HL-60 (cell line): ENCODE results near the gene PARD3.

Source experiments
- DNase-seq, 2 experiments: peaks; one replicate each; pipeline ENCODE4 v3.0.0-alpha.2; 2010 to 2020; ENCODE audit warnings: low read depth in 1 of 2, low spot score in 1 of 2
- H3K27ac ChIP-seq: fragments of 250-450 bp; sonication (Bioruptor Pico); replicated peaks from 2 replicates; pipeline ENCODE4 v1.5.1; 2020; ENCODE audit warnings: mild to moderate bottlenecking, moderate library complexity
- H3K27me3 ChIP-seq: fragments of 250-450 bp; sonication (Bioruptor Pico); 2 replicates; pipeline ENCODE4 v1.5.1; 2021; ENCODE audit warnings: mild to moderate bottlenecking, moderate library complexity; ENCODE audit not compliant: insufficient read depth, poor library complexity, severe bottlenecking
- H3K4me3 ChIP-seq: replicated peaks from 2 replicates; pipeline ENCODE4 v1.5.1; 2011; ENCODE audit warnings: mild to moderate bottlenecking, control low read depth, low read length; ENCODE audit not compliant: insufficient read depth
- GABPA ChIP-seq: IDR thresholded peaks from 2 replicates; pipeline ENCODE4 v1.6.1; 2012; ENCODE audit warnings: low read depth
- POLR2AphosphoS5 ChIP-seq: IDR thresholded peaks from 2 replicates; pipeline ENCODE4 v1.6.1; 2012; ENCODE audit warnings: low read depth
- REST ChIP-seq: IDR thresholded peaks from 2 replicates; pipeline ENCODE4 v1.6.1; 2012; ENCODE audit warnings: low read depth; ENCODE audit not compliant: insufficient replicate concordance
- SPI1 ChIP-seq: IDR thresholded peaks from 2 replicates; pipeline ENCODE4 v1.6.1; 2012; ENCODE audit warnings: low read depth, mild to moderate bottlenecking, borderline replicate concordance
- TF ChIP-seq, protein P1 (sequence below): IDR thresholded peaks from one replicate; pipeline ENCODE4 v1.5.1; 2011; ENCODE audit warnings: low read length, control low read depth, inconsistent platforms; ENCODE audit not compliant: insufficient read depth

The PARD3 gene

DNA sequence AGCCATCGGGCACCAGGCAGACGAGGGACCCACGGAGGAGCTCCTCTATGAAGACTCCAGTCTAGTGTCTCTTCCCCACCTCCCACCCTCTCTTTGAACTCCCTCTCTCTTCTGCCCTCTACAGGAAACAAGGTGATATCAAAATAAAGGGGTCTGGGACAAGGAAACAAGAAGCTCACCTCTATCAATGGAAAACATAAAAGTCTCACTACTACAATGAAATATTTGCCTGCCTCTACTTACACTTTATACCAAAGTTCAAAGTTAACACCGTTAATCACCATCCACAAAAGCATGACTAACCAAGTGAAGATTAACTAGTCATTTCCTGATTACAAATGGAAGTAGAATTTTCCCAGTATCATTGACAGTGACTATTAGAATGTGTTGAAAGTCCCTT, 82.2 kb downstream of the PARD3 start:
- H3K27me3 ChIP-seq = no peaks in the 10 kb centered on the region
- no peak overlapping the region for H3K27ac ChIP-seq
- no peak overlapping the region for H3K4me3 ChIP-seq
- no peak for DNase-seq
- no peak for TF ChIP-seq SPI1
- no peak for TF ChIP-seq REST
- TF ChIP-seq, protein P1, sequence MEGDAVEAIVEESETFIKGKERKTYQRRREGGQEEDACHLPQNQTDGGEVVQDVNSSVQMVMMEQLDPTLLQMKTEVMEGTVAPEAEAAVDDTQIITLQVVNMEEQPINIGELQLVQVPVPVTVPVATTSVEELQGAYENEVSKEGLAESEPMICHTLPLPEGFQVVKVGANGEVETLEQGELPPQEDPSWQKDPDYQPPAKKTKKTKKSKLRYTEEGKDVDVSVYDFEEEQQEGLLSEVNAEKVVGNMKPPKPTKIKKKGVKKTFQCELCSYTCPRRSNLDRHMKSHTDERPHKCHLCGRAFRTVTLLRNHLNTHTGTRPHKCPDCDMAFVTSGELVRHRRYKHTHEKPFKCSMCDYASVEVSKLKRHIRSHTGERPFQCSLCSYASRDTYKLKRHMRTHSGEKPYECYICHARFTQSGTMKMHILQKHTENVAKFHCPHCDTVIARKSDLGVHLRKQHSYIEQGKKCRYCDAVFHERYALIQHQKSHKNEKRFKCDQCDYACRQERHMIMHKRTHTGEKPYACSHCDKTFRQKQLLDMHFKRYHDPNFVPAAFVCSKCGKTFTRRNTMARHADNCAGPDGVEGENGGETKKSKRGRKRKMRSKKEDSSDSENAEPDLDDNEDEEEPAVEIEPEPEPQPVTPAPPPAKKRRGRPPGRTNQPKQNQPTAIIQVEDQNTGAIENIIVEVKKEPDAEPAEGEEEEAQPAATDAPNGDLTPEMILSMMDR = no peak
- TF ChIP-seq GABPA = no peak
- TF ChIP-seq POLR2AphosphoS5 = no peak

- no peak for DNase-seq
- no peaks in the 10 kb centered on the region for H3K27me3 ChIP-seq
- no peak for TF ChIP-seq GABPA
- no peak for TF ChIP-seq SPI1
- TF ChIP-seq POLR2AphosphoS5 = no peak
- no peak for TF ChIP-seq REST
- TF ChIP-seq, protein P1 = no peak
- H3K27ac ChIP-seq = no peak overlapping the region
- H3K4me3 ChIP-seq = no peak overlapping the region
Observed at GRCh38 chr10:34731885-34732701, 83.0 kb downstream of the PARD3 start.

DNA sequence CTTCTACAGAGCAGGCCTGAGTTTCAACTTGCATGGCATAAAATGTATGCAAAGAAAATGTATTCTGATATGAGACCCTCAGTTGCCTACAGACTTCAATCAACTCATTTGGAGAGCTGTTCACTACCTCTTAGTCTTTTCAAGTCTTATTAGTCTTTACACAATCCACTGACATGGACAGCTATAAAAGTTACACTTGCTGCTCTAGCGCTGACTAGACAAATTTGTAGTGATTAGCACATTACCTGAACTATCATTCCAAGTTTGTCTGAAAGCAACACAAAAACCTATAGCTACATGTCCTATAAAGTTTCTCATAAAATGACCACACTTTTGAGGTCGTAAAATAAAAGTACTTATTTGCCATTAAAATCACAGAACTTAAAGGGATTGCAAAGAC, 83.9 kb downstream of the PARD3 start:
- no peak for DNase-seq
- no peak overlapping the region for H3K27ac ChIP-seq

More for the DNA sequence above, 83.9 kb downstream of the PARD3 start:
- TF ChIP-seq GABPA = no peak
- TF ChIP-seq REST = no peak
- no peak for TF ChIP-seq SPI1
- no peak for TF ChIP-seq POLR2AphosphoS5
- TF ChIP-seq, protein P1 = no peak
- Histone ChIP-seq H3K4me3 (no peak overlapping the region), H3K27me3 (no peaks in the 10 kb centered on the region)
